Mesothelial cell of epicardium (in vitro differentiated cells): ENCODE data around the gene SDR42E2. TPM values are rescaled to one million over a fixed set of nuclear protein-coding genes. Genes with fewer than 3 reads are reported as not detected.
"Not testable (repeated sequence)": the region's sequence is repeated elsewhere in the genome, so short reads cannot be mapped to it uniquely, and the experiment has no call there.

Source experiments
- DNase-seq, 2 experiments: peaks; one replicate each; pipeline ENCODE4 v3.0.0; 2021; ENCODE audit warnings: low spot score in 2 of 2; ENCODE audit not compliant: unreplicated experiment in 2 of 2
- H3K27ac Mint-ChIP-seq: 2 replicates; pipeline ENCODE4 v1.8.0; 2021; ENCODE audit warnings: mixed read lengths
- H3K27me3 Mint-ChIP-seq: 2 replicates; pipeline ENCODE4 v1.8.0; 2021; ENCODE audit warnings: low read depth, mixed read lengths
- H3K36me3 Mint-ChIP-seq: 2 replicates; pipeline ENCODE4 v1.8.0; 2021; ENCODE audit warnings: mixed read lengths
- H3K4me1 Mint-ChIP-seq: 2 replicates; pipeline ENCODE4 v1.8.0; 2021; ENCODE audit warnings: mixed read lengths
- H3K4me3 Mint-ChIP-seq: 2 replicates; pipeline ENCODE4 v1.8.0; 2021; ENCODE audit warnings: mild to moderate bottlenecking, moderate library complexity, mixed read lengths
- H3K9me3 Mint-ChIP-seq: 2 replicates; pipeline ENCODE4 v1.8.0; 2021; ENCODE audit warnings: mixed read lengths
- CTCF ChIP-seq: fragments of 200-600 bp; sonication (generic); IDR thresholded peaks from one replicate; pipeline ENCODE4 v1.5.0; 2021; ENCODE audit warnings: antibody characterized with exemption; ENCODE audit not compliant: unreplicated experiment
- total RNA-seq: library from RNA; stranded (reverse); gene quantifications from 3 replicates; pipeline ENCODE4 v1.2.1, GENCODE V29; 2021

Gene SDR42E2
- total RNA-seq, 1 donor from 2014 or later: 0.09 TPM

GRCh38 chr16:22213801-22214200 is 51.5 kb downstream of the SDR42E2 start:
- no peaks in the 10 kb centered on the region for H3K9me3 Mint-ChIP-seq
- no peak for TF ChIP-seq CTCF

GRCh38 chr16:22214402-22214801 is 52.1 kb downstream of the SDR42E2 start:
- DNase-seq: no peak
- Mint-ChIP-seq H3K27ac (no peak overlapping the region), H3K4me3 (no peak overlapping the region), H3K27me3 (no peaks in the 10 kb centered on the region), H3K4me1 (no peaks in the 10 kb centered on the region), H3K9me3 (no peaks in the 10 kb centered on the region), H3K36me3 (peaks cover 16% of the 10 kb centered on the region)
- no peak for TF ChIP-seq CTCF

More at GRCh38 chr16:22213801-22214200, 51.5 kb downstream of the SDR42E2 start:
- no peaks in the 10 kb centered on the region for H3K27me3 Mint-ChIP-seq
- DNase-seq: no peak
- H3K4me1 Mint-ChIP-seq: no peaks in the 10 kb centered on the region
- H3K4me3 Mint-ChIP-seq: no peak overlapping the region
- peaks cover 16% of the 10 kb centered on the region for H3K36me3 Mint-ChIP-seq
- H3K27ac Mint-ChIP-seq: no peak overlapping the region

GRCh38 chr16:22214889-22215288 is 52.6 kb downstream of the SDR42E2 start:
- no peak for DNase-seq
- H3K4me1 Mint-ChIP-seq: no peaks in the 10 kb centered on the region
- H3K27ac Mint-ChIP-seq: no peak overlapping the region
- no peak overlapping the region for H3K4me3 Mint-ChIP-seq
- TF ChIP-seq CTCF: no peak
- H3K9me3 Mint-ChIP-seq: no peaks in the 10 kb centered on the region
- H3K27me3 Mint-ChIP-seq: no peaks in the 10 kb centered on the region
- H3K36me3 Mint-ChIP-seq: peaks cover 16% of the 10 kb centered on the region

- TF ChIP-seq CTCF: no peak
- Mint-ChIP-seq H3K9me3 (no peaks in the 10 kb centered on the region), H3K27ac (no peak overlapping the region), H3K36me3 (peaks cover 12% of the 10 kb centered on the region), H3K4me1 (no peaks in the 10 kb centered on the region), H3K4me3 (no peak overlapping the region), H3K27me3 (no peaks in the 10 kb centered on the region)
- DNase-seq: no peak
Measured at GRCh38 chr16:22216191-22216831, 54.0 kb downstream of the SDR42E2 start.

- DNase-seq, H3K4me3 Mint-ChIP-seq, H3K9me3 Mint-ChIP-seq, H3K27me3 Mint-ChIP-seq, H3K4me1 Mint-ChIP-seq, H3K27ac Mint-ChIP-seq: not testable (repeated sequence)
- H3K36me3 Mint-ChIP-seq: peaks cover 12% of the 10 kb centered on the region
Measured at GRCh38 chr16:22216832-22217225, 54.5 kb downstream of the SDR42E2 start.

GRCh38 chr16:22217890-22218730 is 55.8 kb downstream of the SDR42E2 start:
- Mint-ChIP-seq H3K27me3 (no peaks in the 10 kb centered on the region), H3K9me3 (no peaks in the 10 kb centered on the region), H3K36me3 (peaks cover 12% of the 10 kb centered on the region), H3K27ac (no peak overlapping the region), H3K4me3 (no peak overlapping the region), H3K4me1 (no peaks in the 10 kb centered on the region)
- DNase-seq: no peak
- TF ChIP-seq CTCF: no peak
